ENCODE data around the gene C16orf90. TPM values are rescaled to one million over a fixed set of nuclear protein-coding genes. Genes with fewer than 3 reads are reported as not detected.
"Not testable (repeated sequence)": the region's sequence is repeated elsewhere in the genome, so short reads cannot be mapped to it uniquely, and the experiment has no call there.

The C16orf90 gene
- total RNA-seq, 2 donors from 2014 or later: not detected

DNA sequence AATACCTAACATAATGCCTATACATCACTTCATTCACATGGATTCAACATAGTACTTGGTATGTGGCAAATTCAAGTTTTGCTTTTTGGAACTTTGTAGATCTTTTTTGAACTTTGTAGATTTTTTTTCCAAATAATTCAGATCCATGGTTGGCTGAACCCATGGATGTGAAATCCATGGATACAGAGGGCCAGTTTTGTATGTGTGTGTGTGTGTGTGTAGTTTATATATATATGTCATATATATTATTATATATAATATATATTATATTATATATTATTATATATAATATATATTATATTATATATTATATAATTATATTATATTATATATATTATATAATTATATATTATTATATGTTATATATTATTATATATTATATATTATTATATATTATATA, 33.9 kb upstream of the C16orf90 start:
- peaks cover 74% of the 10 kb centered on the region for H3K36me3 Mint-ChIP-seq (ENCODE audit: low read depth)
- TF ChIP-seq, protein P1, sequence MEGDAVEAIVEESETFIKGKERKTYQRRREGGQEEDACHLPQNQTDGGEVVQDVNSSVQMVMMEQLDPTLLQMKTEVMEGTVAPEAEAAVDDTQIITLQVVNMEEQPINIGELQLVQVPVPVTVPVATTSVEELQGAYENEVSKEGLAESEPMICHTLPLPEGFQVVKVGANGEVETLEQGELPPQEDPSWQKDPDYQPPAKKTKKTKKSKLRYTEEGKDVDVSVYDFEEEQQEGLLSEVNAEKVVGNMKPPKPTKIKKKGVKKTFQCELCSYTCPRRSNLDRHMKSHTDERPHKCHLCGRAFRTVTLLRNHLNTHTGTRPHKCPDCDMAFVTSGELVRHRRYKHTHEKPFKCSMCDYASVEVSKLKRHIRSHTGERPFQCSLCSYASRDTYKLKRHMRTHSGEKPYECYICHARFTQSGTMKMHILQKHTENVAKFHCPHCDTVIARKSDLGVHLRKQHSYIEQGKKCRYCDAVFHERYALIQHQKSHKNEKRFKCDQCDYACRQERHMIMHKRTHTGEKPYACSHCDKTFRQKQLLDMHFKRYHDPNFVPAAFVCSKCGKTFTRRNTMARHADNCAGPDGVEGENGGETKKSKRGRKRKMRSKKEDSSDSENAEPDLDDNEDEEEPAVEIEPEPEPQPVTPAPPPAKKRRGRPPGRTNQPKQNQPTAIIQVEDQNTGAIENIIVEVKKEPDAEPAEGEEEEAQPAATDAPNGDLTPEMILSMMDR (conservative IDR thresholded peaks at IDR 0.05): no peak
- H3K4me1 ChIP-seq (ENCODE audit: control insufficient read depth, insufficient read depth, low read length): no peaks in the 10 kb centered on the region
- H3K4me3 Mint-ChIP-seq: no peak overlapping the region
- H3K36me3 ChIP-seq (ENCODE audit: control insufficient read depth, insufficient read depth, low read length): peaks cover 53% of the 10 kb centered on the region
- H3K9me3 ChIP-seq (ENCODE audit: control insufficient read depth, low read length): peaks cover 12% of the 10 kb centered on the region
- no peaks in the 10 kb centered on the region for H3K4me1 Mint-ChIP-seq
- no peak overlapping the region for H3K4me3 ChIP-seq (ENCODE audit: low read length)
- no peak overlapping the region for H3K9ac ChIP-seq (ENCODE audit: extremely low read depth, low read length, poor library complexity, severe bottlenecking)
- no peak overlapping the region for H3K27ac ChIP-seq (ENCODE audit: low read depth, low read length)
- H3K27me3 Mint-ChIP-seq (ENCODE audit: insufficient read depth): no peaks in the 10 kb centered on the region
- H3K9me3 Mint-ChIP-seq: peaks cover 15% of the 10 kb centered on the region
- no peak overlapping the region for H3K27ac Mint-ChIP-seq
- DNase-seq: no peak
- no peaks in the 10 kb centered on the region for H3K27me3 ChIP-seq (ENCODE audit: control insufficient read depth, insufficient read depth, low read length, poor library complexity, severe bottlenecking)

DNA sequence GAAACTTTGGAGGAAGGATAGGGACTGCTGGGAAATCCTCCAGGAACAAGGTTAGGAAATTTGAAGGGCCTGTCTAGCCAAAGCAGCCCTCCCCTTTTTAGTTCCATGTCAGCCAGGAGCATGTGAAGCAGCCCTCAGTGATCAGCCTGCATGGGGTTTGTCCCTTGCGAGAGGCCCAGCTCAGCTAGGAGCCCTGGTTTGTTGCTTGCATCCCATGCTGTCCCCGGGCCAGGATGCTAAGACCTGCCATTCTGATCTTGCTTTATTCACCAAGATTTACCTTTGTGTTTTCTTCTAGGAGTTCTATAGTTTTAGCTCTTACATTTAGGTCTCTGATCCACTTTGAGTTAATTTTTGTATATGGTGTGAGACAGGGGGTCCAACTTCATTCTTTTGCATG, 33.1 kb upstream of the C16orf90 start:
- Mint-ChIP-seq H3K27me3 (ENCODE audit: insufficient read depth) (no peaks in the 10 kb centered on the region), H3K4me3 (no peak overlapping the region), H3K36me3 (ENCODE audit: low read depth) (peaks cover 73% of the 10 kb centered on the region), H3K4me1 (no peaks in the 10 kb centered on the region), H3K9me3 (peaks cover 15% of the 10 kb centered on the region), H3K27ac (no peak overlapping the region)
- Histone ChIP-seq H3K4me1 (ENCODE audit: control insufficient read depth, insufficient read depth, low read length) (no peaks in the 10 kb centered on the region), H3K36me3 (ENCODE audit: control insufficient read depth, insufficient read depth, low read length) (peaks cover 61% of the 10 kb centered on the region), H3K4me3 (ENCODE audit: low read length) (no peak overlapping the region), H3K9me3 (ENCODE audit: control insufficient read depth, low read length) (peaks cover 12% of the 10 kb centered on the region), H3K27me3 (ENCODE audit: control insufficient read depth, insufficient read depth, low read length, poor library complexity, severe bottlenecking) (no peaks in the 10 kb centered on the region), H3K27ac (ENCODE audit: low read depth, low read length) (no peak overlapping the region), H3K9ac (ENCODE audit: extremely low read depth, low read length, poor library complexity, severe bottlenecking) (no peak overlapping the region)
- DNase-seq: no peak
- TF ChIP-seq, protein P1 (conservative IDR thresholded peaks at IDR 0.05): no peak
- WGBS, 2 experiments (ENCODE audit: insufficient coverage in 1 of 2, insufficient read length in 1 of 2): 96 to 100% methylated on average over 1 to 2 of the region's 2 CpGs

DNA sequence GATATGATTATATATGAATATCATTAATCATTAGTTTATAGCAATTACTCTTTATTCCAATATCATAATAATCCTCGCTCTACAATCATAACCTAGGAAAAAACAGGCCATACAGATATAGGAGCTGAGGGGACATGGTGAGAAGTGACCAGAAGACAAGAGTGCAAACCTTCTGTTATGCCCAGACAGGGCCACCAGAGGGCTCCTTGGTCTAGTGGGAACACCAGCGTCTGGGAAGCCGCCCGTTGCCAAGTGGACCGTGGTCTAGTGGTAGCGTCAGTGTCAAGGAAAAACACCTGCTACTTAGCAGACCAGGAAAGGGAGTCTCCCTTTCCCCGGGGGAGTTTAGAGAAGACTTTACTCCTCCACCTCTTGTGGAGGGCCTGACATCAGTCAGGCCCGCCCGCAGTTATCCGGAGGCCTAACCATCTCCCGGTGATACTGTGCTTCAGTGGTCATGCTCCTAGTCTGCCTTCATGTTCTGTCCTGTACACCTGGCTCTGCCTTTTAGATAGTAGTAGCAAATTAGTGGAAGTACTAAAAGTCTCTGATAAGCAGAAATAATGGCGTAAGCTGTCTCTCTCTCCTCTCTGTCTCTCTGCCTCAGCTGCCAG, 32.0 kb upstream of the C16orf90 start:
- DNase-seq: peak; percentile 88
- not testable (repeated sequence) for H3K27me3 ChIP-seq (ENCODE audit: control insufficient read depth, insufficient read depth, low read length, poor library complexity, severe bottlenecking); H3K4me1 ChIP-seq (ENCODE audit: control insufficient read depth, insufficient read depth, low read length); H3K4me1 Mint-ChIP-seq; H3K27me3 Mint-ChIP-seq (ENCODE audit: insufficient read depth); H3K9ac ChIP-seq (ENCODE audit: extremely low read depth, low read length, poor library complexity, severe bottlenecking); H3K4me3 ChIP-seq (ENCODE audit: low read length); H3K4me3 Mint-ChIP-seq; H3K27ac Mint-ChIP-seq; H3K27ac ChIP-seq (ENCODE audit: low read depth, low read length)
- H3K36me3 ChIP-seq (ENCODE audit: control insufficient read depth, insufficient read depth, low read length): peaks cover 60% of the 10 kb centered on the region
- H3K9me3 ChIP-seq (ENCODE audit: control insufficient read depth, low read length): peaks cover 12% of the 10 kb centered on the region
- TF ChIP-seq, protein P1 (conservative IDR thresholded peaks at IDR 0.05): peak; percentile 74
- H3K9me3 Mint-ChIP-seq: peaks cover 15% of the 10 kb centered on the region
- WGBS, 2 experiments (ENCODE audit: insufficient coverage in 1 of 2, insufficient read length in 1 of 2): 90 to 96% methylated on average over 5 to 12 of the region's 12 CpGs
- peaks cover 75% of the 10 kb centered on the region for H3K36me3 Mint-ChIP-seq (ENCODE audit: low read depth)
